Neural cell (in vitro differentiated cells): ENCODE data around the gene CGRRF1.

Experiments used
- EP300 ChIP-seq: fragments of 450-650 bp; conservative IDR thresholded peaks from 2 replicates; pipeline ENCODE4 v1.6.1; 2014; ENCODE audit warnings: antibody characterized with exemption, mild to moderate bottlenecking, moderate library complexity; ENCODE audit not compliant: poor library complexity, severe bottlenecking
- MXI1 ChIP-seq: fragments of 450-650 bp; conservative IDR thresholded peaks from 2 replicates; pipeline ENCODE4 v1.6.1; 2014; ENCODE audit warnings: antibody characterized with exemption, mild to moderate bottlenecking; ENCODE audit not compliant: poor library complexity, severe bottlenecking
- POLR2AphosphoS5 ChIP-seq: IDR thresholded peaks from 2 replicates; pipeline ENCODE4 v1.6.1; 2012
- SMC3 ChIP-seq: fragments of 450-650 bp; conservative IDR thresholded peaks from 2 replicates; pipeline ENCODE4 v1.6.1; 2014; ENCODE audit warnings: antibody characterized with exemption, mild to moderate bottlenecking, moderate library complexity; ENCODE audit not compliant: poor library complexity
- TAF1 ChIP-seq: IDR thresholded peaks from 2 replicates; pipeline ENCODE4 v1.6.1; 2012; ENCODE audit warnings: low read depth
- TF ChIP-seq, protein P1 (sequence below): fragments of 450-650 bp; IDR thresholded peaks from 2 replicates; pipeline ENCODE4 v1.5.1; 2014; ENCODE audit warnings: antibody characterized with exemption, mild to moderate bottlenecking, moderate library complexity; ENCODE audit not compliant: poor library complexity, severe bottlenecking
- TF ChIP-seq, protein P2 (sequence below): IDR thresholded peaks from 2 replicates; pipeline ENCODE4 v1.6.1; 2012; ENCODE audit warnings: borderline replicate concordance

DNA sequence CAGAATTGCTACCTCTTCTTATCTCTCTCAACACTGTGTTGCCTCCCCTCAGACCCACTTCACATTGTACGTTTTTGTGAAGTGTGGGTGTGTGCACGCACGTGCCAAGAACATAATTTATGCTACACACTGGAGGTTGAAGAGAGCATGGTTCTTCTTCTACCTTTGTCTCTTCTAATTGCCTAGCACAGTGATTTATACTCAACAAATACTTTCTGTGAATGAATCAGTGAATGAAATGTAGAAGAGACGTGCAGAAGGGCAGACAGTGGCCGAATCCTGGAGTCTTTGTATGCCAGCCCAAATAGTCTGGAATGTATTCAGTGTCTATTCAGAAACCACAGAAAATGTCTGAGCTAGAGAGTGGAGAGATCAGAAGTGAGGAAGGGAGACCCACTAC, 52.6 kb downstream of the CGRRF1 start:
- TF ChIP-seq POLR2AphosphoS5: no peak
- no peak for TF ChIP-seq TAF1
- TF ChIP-seq EP300: no peak
- TF ChIP-seq, protein P1, sequence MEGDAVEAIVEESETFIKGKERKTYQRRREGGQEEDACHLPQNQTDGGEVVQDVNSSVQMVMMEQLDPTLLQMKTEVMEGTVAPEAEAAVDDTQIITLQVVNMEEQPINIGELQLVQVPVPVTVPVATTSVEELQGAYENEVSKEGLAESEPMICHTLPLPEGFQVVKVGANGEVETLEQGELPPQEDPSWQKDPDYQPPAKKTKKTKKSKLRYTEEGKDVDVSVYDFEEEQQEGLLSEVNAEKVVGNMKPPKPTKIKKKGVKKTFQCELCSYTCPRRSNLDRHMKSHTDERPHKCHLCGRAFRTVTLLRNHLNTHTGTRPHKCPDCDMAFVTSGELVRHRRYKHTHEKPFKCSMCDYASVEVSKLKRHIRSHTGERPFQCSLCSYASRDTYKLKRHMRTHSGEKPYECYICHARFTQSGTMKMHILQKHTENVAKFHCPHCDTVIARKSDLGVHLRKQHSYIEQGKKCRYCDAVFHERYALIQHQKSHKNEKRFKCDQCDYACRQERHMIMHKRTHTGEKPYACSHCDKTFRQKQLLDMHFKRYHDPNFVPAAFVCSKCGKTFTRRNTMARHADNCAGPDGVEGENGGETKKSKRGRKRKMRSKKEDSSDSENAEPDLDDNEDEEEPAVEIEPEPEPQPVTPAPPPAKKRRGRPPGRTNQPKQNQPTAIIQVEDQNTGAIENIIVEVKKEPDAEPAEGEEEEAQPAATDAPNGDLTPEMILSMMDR: no peak
- no peak for TF ChIP-seq MXI1
- TF ChIP-seq, protein P2, sequence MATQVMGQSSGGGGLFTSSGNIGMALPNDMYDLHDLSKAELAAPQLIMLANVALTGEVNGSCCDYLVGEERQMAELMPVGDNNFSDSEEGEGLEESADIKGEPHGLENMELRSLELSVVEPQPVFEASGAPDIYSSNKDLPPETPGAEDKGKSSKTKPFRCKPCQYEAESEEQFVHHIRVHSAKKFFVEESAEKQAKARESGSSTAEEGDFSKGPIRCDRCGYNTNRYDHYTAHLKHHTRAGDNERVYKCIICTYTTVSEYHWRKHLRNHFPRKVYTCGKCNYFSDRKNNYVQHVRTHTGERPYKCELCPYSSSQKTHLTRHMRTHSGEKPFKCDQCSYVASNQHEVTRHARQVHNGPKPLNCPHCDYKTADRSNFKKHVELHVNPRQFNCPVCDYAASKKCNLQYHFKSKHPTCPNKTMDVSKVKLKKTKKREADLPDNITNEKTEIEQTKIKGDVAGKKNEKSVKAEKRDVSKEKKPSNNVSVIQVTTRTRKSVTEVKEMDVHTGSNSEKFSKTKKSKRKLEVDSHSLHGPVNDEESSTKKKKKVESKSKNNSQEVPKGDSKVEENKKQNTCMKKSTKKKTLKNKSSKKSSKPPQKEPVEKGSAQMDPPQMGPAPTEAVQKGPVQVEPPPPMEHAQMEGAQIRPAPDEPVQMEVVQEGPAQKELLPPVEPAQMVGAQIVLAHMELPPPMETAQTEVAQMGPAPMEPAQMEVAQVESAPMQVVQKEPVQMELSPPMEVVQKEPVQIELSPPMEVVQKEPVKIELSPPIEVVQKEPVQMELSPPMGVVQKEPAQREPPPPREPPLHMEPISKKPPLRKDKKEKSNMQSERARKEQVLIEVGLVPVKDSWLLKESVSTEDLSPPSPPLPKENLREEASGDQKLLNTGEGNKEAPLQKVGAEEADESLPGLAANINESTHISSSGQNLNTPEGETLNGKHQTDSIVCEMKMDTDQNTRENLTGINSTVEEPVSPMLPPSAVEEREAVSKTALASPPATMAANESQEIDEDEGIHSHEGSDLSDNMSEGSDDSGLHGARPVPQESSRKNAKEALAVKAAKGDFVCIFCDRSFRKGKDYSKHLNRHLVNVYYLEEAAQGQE: no peak
- no peak for TF ChIP-seq SMC3
